ENCODE results near the gene MPHOSPH8.
A peak's percentile ranks its signal among the peaks of the same experiment; 100 is the strongest.
"Not testable (repeated sequence)": the region's sequence is repeated elsewhere in the genome, so short reads cannot be mapped to it uniquely, and the experiment has no call there.

Gene MPHOSPH8

DNA sequence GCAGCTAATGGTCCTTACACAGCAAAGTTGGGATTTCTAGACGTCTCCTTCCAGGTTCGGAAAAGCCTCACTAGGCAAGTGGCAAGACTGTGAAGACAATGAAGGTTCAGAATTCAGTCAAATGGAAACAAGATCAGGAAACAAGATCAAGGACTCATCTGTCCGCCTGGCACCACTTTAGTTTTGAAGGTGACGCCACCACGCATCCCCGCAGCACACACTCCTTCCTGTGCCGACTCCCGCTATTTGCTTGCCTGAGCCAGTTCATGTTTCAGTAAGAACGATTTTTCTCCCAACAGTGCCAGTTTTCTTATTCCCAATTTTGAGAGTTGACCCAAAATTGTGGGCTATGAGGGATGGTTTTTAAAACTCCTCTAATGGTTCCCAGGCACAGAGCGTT lies 41.4 kb downstream of the MPHOSPH8 start:
- DNase-seq (ENCODE audit: extremely low spot score, insufficient read length, low read depth) (no peak), FAIRE-seq (no peak)

DNA sequence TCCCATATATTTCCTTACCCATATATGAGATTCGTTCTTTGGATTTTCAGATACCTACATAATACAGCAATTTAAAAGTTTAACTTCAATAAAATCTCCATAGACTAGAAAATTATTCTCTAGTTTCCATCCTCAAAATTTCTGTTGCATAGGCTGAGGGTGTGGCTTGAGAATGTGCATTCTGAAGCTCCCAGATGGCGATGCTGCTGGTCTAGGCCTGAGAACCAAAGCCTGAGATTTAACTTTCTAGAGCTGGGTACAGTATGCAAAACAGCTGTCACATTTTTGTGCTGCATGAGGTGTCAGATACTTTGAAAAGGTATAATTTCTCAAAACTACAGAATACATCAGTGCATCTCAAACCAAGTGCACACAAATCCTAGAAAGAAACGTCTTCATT lies 42.7 kb downstream of the MPHOSPH8 start:
- no peak for FAIRE-seq
- no peak for DNase-seq (ENCODE audit: extremely low spot score, insufficient read length, low read depth)

- DNase-seq (ENCODE audit: extremely low spot score, insufficient read length, low read depth) (no peak), FAIRE-seq (no peak)
Measured at GRCh38 chr13:19680751-19681150, 47.3 kb downstream of the MPHOSPH8 start.

DNA sequence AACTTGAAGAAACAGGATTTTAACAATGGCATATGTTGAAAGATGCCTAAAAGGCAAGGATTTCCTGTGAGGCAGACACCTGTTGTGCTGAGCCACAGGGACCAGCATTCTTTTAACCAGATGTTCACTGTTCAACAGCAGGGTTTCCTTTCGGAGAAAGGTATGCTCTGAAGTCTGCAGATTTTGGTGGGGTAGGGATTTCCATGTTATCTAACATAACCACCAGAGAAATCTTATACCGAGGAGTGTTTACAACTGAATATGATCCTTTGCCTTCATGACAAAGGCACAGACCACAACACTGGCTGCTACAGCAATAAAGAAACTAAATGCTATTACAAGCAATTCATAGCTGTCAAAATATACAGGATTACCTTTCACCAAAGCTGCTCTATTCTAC lies 48.1 kb downstream of the MPHOSPH8 start:
- FAIRE-seq = no peak

GRCh38 chr13:19685034-19685433 lies 51.6 kb downstream of the MPHOSPH8 start:
- DNase-seq (ENCODE audit: extremely low spot score, insufficient read length, low read depth) = no peak
- FAIRE-seq = no peak

More for the DNA sequence above, 48.1 kb downstream of the MPHOSPH8 start:
- DNase-seq (ENCODE audit: extremely low spot score, insufficient read length, low read depth) = no peak

- DNase-seq (ENCODE audit: extremely low spot score, insufficient read length, low read depth) (no peak), FAIRE-seq (no peak)
Measured at GRCh38 chr13:19685437-19685836, 52.0 kb downstream of the MPHOSPH8 start.

- FAIRE-seq; DNase-seq (ENCODE audit: extremely low spot score, insufficient read length, low read depth): not testable (repeated sequence)
Measured at GRCh38 chr13:19691447-19691846, 58.0 kb downstream of the MPHOSPH8 start.

GRCh38 chr13:19695428-19695827 lies 62.0 kb downstream of the MPHOSPH8 start:
- FAIRE-seq (no peak), DNase-seq (ENCODE audit: extremely low spot score, insufficient read length, low read depth) (no peak)

DNA sequence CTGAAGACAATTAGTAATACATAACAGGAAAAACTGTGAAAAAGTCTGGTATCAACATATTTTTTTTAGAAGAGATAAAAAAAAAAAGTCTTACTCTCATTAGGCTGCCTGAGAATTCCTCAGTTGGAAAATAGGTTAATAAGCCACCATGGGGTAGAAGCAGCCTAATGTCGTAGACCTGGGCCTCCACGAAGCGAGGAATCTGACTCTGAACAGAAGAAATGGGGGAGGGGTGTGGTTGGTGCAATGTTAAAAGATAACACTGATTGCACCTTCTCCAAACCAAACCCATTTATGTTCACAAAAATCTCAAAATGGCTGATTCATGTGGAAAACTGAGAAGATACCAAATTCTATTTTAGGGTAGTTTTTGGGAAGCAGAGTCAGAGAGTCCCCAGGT lies 62.4 kb downstream of the MPHOSPH8 start:
- DNase-seq (ENCODE audit: extremely low spot score, insufficient read length, low read depth) = no peak
- FAIRE-seq = no peak

GRCh38 chr13:19700963-19701362 lies 67.5 kb downstream of the MPHOSPH8 start:
- FAIRE-seq = peak; percentile 71
- not testable (repeated sequence) for DNase-seq (ENCODE audit: extremely low spot score, insufficient read length, low read depth)

GRCh38 chr13:19701619-19702018 lies 68.2 kb downstream of the MPHOSPH8 start:
- DNase-seq (ENCODE audit: extremely low spot score, insufficient read length, low read depth); FAIRE-seq: not testable (repeated sequence)

GRCh38 chr13:19704256-19704655 lies 70.8 kb downstream of the MPHOSPH8 start:
- FAIRE-seq; DNase-seq (ENCODE audit: extremely low spot score, insufficient read length, low read depth): not testable (repeated sequence)

DNA sequence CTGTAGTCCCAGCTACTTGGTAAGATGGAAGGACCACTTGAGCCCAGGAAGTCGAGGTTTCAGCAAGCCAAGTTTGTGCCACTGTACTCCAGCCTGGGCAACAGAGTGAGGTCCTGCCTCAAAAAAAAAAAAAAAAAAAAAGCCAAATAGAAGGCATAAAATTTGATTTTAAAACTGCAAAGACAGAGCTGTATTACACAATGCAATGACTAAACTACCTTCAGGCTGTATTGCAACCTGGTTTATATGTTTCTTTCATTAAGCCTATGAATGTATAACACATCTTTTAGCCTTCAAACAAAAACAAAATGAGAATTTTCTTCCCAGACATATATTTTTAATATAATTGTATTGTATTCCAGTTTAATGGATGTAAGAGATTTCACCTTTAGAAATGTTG lies 75.6 kb downstream of the MPHOSPH8 start:
- DNase-seq (ENCODE audit: extremely low spot score, insufficient read length, low read depth); FAIRE-seq: not testable (repeated sequence)

GRCh38 chr13:19709782-19710181 lies 76.3 kb downstream of the MPHOSPH8 start:
- DNase-seq (ENCODE audit: extremely low spot score, insufficient read length, low read depth); FAIRE-seq: not testable (repeated sequence)

DNA sequence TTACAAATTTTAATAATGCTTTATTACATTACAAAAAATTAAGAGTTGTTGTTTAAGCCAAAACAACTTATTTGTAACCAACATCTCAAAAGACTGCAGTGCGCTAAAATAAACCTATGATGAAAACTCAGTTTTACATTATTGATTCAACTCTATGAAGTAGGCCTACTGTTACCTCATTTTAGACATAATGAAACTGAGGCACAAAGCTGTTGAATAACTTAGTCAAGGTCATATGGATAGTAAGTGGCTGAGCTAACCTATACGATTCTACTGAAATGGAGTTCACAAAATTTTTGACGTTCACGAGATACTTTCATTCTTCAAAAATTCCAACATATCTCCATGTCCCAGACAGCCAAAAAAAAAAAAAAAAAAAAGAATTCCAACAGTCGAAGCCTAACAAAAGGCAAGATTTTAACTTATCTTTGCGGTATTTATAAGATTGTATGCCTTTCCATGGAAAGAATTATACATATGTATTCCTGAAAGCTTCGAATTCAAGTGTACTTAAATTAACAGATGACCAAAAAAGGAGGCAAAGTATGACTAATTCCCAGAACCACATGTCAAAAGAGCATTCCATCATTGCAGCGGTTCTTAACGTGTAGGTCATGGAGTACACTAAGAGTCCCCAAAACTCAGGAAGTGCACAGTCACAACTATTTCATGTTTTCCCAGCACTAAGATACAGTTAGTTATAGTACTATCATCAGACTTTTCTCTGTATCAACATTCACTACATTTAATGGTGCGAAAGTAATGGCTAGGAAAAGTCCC lies 79.9 kb downstream of the MPHOSPH8 start:
- DNase-seq (ENCODE audit: extremely low spot score, insufficient read length, low read depth) (no peak), FAIRE-seq (no peak)

- FAIRE-seq = no peak
Measured at GRCh38 chr13:19720039-19720438, 86.6 kb downstream of the MPHOSPH8 start.

More at GRCh38 chr13:19720039-19720438, 86.6 kb downstream of the MPHOSPH8 start:
- no peak for DNase-seq (ENCODE audit: extremely low spot score, insufficient read length, low read depth)
